HepG2 (cell line): ENCODE data around the gene RASL12. TPM values are rescaled to one million over a fixed set of nuclear protein-coding genes. Genes with fewer than 3 reads are reported as not detected.
A peak's percentile ranks its signal among the peaks of the same experiment; 100 is the strongest.

ENCODE experiments used
- FOSL2 ChIP-seq: sonication (generic); formaldehyde crosslinking; IDR thresholded peaks from 2 replicates; pipeline ENCODE4 v1.4.0; 2020; ENCODE audit warnings: missing genetic modification reagents
- FOXJ3 ChIP-seq: sonication (generic); formaldehyde crosslinking; IDR thresholded peaks from 2 replicates; pipeline ENCODE4 v1.4.0; 2020; ENCODE audit warnings: missing genetic modification reagents, mild to moderate bottlenecking, borderline replicate concordance
- ISX ChIP-seq: sonication (generic); formaldehyde crosslinking; conservative IDR thresholded peaks from 2 replicates; pipeline ENCODE4 v1.5.0; 2020; ENCODE audit warnings: missing genetic modification reagents
- KDM6A ChIP-seq: IDR thresholded peaks from 2 replicates; pipeline ENCODE4 v1.6.1; 2016; ENCODE audit warnings: low read depth
- LCORL ChIP-seq, 2 experiments: fragments of 450-650 bp in 1 of 2; sonication (generic) in 1 of 2; formaldehyde crosslinking in 1 of 2; IDR thresholded peaks; 2 replicates each; pipeline versions ENCODE4 v1.5.0 to v1.6.1; 2017 to 2020; ENCODE audit warnings: antibody characterized with exemption in 1 of 2, missing genetic modification reagents in 1 of 2
- MBD4 ChIP-seq: IDR thresholded peaks from 2 replicates; pipeline ENCODE4 v1.6.1; 2012; ENCODE audit warnings: low read length, inconsistent platforms, borderline replicate concordance
- MBNL3 ChIP-seq: fragments of 250-450 bp; sonication (Bioruptor Pico); conservative IDR thresholded peaks from 2 replicates; pipeline ENCODE4 v1.8.0; 2022; ENCODE audit warnings: mild to moderate bottlenecking, inconsistent platforms
- MED8 ChIP-seq: sonication (generic); formaldehyde crosslinking; IDR thresholded peaks from 2 replicates; pipeline ENCODE4 v1.8.1; 2023; ENCODE audit warnings: mild to moderate bottlenecking, missing genetic modification reagents; ENCODE audit not compliant: insufficient replicate concordance
- MLX ChIP-seq: IDR thresholded peaks from 2 replicates; pipeline ENCODE4 v1.6.1; 2016
- TAF1 ChIP-seq: sonication (generic); formaldehyde crosslinking; IDR thresholded peaks from 2 replicates; pipeline ENCODE4 v1.4.0; 2020; ENCODE audit warnings: missing genetic modification reagents
- YEATS4 ChIP-seq: sonication (generic); formaldehyde crosslinking; IDR thresholded peaks from 2 replicates; pipeline ENCODE4 v1.4.0; 2020; ENCODE audit warnings: missing genetic modification reagents, borderline replicate concordance
- ZNF83 ChIP-seq: sonication (generic); formaldehyde crosslinking; IDR thresholded peaks from 2 replicates; pipeline ENCODE4 v1.4.0; 2020; ENCODE audit warnings: missing genetic modification reagents, mild to moderate bottlenecking, borderline replicate concordance
- ZSCAN9 ChIP-seq: IDR thresholded peaks from 2 replicates; pipeline ENCODE4 v1.6.1; 2016; ENCODE audit warnings: borderline replicate concordance
- polyA plus RNA-seq, 8 experiments: library from polyadenylated mRNA; depleted of rRNA in 3 of 8; stranded (reverse) in 7 of 8; unstranded in 1 of 8; fragments of >200 nt; fragmentation: Illumina TruSeq in 4 of 8; extraction: Trizol in 4 of 8; gene quantifications; 2 replicates each; pipeline versions ENCODE4 v1.2.1 to v1.2.3, GENCODE V29; 2011 to 2016; ENCODE audit warnings: low read depth in 4 of 8, missing spikeins in 1 of 8, mixed read lengths in 1 of 8; ENCODE audit not compliant: insufficient read depth in 1 of 8
- total RNA-seq, 5 experiments: library from RNA; depleted of rRNA; stranded (reverse); fragments of >200 nt; fragmentation: Illumina TruSeq; extraction: Trizol; gene quantifications; 2 replicates each; pipeline ENCODE4 v1.2.3, GENCODE V29; 2016; ENCODE audit warnings: low read depth in 1 of 5
- TF ChIP-seq, protein P1 (sequence below): sonication (generic); formaldehyde crosslinking; IDR thresholded peaks from 2 replicates; pipeline ENCODE4 v1.5.0; 2020; ENCODE audit warnings: mild to moderate bottlenecking, missing genetic modification reagents, borderline replicate concordance
- TF ChIP-seq, protein P2 (sequence below): IDR thresholded peaks from 2 replicates; pipeline ENCODE4 v1.6.1; 2016; ENCODE audit warnings: low read depth, missing genetic modification reagents, missing compliant biosample characterization
- TF ChIP-seq, protein P3 (sequence below): sonication (generic); formaldehyde crosslinking; IDR thresholded peaks from 2 replicates; pipeline ENCODE4 v1.4.0; 2020; ENCODE audit warnings: mild to moderate bottlenecking, missing genetic modification reagents

Gene RASL12
- total and polyA plus RNA-seq, 2 of the 13 experiments (the other 11 are each of a cell fraction or from before 2014, with no cell fraction given), result 0.16 to 0.55 TPM

GRCh38 chr15:65056868-65057548 is 10.8 kb downstream of the RASL12 start (continued):
- TF ChIP-seq, protein P1, sequence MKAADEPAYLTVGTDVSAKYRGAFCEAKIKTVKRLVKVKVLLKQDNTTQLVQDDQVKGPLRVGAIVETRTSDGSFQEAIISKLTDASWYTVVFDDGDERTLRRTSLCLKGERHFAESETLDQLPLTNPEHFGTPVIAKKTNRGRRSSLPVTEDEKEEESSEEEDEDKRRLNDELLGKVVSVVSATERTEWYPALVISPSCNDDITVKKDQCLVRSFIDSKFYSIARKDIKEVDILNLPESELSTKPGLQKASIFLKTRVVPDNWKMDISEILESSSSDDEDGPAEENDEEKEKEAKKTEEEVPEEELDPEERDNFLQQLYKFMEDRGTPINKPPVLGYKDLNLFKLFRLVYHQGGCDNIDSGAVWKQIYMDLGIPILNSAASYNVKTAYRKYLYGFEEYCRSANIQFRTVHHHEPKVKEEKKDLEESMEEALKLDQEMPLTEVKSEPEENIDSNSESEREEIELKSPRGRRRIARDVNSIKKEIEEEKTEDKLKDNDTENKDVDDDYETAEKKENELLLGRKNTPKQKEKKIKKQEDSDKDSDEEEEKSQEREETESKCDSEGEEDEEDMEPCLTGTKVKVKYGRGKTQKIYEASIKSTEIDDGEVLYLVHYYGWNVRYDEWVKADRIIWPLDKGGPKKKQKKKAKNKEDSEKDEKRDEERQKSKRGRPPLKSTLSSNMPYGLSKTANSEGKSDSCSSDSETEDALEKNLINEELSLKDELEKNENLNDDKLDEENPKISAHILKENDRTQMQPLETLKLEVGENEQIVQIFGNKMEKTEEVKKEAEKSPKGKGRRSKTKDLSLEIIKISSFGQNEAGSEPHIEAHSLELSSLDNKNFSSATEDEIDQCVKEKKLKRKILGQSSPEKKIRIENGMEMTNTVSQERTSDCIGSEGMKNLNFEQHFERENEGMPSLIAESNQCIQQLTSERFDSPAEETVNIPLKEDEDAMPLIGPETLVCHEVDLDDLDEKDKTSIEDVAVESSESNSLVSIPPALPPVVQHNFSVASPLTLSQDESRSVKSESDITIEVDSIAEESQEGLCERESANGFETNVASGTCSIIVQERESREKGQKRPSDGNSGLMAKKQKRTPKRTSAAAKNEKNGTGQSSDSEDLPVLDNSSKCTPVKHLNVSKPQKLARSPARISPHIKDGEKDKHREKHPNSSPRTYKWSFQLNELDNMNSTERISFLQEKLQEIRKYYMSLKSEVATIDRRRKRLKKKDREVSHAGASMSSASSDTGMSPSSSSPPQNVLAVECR (CRISPR knock-in tag), result peak; percentile 56; the same call in 1 of the 2 replicates
- TF ChIP-seq FOSL2 (CRISPR knock-in tag), result peak; percentile 99
- TF ChIP-seq ISX, result no peak
- TF ChIP-seq FOXJ3 (CRISPR knock-in tag), result no peak
- peak; percentile 92 for TF ChIP-seq KDM6A
- TF ChIP-seq ZSCAN9 (CRISPR knock-in tag), result peak; percentile 89
- peak; percentile 52; the same call in 1 of the 2 replicates for TF ChIP-seq YEATS4 (CRISPR knock-in tag)
- no peak for TF ChIP-seq LCORL (IDR thresholded peaks at IDR 0.05)
- TF ChIP-seq LCORL (CRISPR knock-in tag; IDR thresholded peaks at IDR 0.05), result peak; percentile 84
- TF ChIP-seq TAF1, result no peak
- no peak for TF ChIP-seq ZNF83 (CRISPR knock-in tag)
- TF ChIP-seq MBD4, result no peak
- TF ChIP-seq, protein P2, sequence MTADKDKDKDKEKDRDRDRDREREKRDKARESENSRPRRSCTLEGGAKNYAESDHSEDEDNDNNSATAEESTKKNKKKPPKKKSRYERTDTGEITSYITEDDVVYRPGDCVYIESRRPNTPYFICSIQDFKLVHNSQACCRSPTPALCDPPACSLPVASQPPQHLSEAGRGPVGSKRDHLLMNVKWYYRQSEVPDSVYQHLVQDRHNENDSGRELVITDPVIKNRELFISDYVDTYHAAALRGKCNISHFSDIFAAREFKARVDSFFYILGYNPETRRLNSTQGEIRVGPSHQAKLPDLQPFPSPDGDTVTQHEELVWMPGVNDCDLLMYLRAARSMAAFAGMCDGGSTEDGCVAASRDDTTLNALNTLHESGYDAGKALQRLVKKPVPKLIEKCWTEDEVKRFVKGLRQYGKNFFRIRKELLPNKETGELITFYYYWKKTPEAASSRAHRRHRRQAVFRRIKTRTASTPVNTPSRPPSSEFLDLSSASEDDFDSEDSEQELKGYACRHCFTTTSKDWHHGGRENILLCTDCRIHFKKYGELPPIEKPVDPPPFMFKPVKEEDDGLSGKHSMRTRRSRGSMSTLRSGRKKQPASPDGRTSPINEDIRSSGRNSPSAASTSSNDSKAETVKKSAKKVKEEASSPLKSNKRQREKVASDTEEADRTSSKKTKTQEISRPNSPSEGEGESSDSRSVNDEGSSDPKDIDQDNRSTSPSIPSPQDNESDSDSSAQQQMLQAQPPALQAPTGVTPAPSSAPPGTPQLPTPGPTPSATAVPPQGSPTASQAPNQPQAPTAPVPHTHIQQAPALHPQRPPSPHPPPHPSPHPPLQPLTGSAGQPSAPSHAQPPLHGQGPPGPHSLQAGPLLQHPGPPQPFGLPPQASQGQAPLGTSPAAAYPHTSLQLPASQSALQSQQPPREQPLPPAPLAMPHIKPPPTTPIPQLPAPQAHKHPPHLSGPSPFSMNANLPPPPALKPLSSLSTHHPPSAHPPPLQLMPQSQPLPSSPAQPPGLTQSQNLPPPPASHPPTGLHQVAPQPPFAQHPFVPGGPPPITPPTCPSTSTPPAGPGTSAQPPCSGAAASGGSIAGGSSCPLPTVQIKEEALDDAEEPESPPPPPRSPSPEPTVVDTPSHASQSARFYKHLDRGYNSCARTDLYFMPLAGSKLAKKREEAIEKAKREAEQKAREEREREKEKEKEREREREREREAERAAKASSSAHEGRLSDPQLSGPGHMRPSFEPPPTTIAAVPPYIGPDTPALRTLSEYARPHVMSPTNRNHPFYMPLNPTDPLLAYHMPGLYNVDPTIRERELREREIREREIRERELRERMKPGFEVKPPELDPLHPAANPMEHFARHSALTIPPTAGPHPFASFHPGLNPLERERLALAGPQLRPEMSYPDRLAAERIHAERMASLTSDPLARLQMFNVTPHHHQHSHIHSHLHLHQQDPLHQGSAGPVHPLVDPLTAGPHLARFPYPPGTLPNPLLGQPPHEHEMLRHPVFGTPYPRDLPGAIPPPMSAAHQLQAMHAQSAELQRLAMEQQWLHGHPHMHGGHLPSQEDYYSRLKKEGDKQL (CRISPR knock-in tag), result peak; percentile 69; the same call in 1 of the 2 replicates
- TF ChIP-seq, protein P3, sequence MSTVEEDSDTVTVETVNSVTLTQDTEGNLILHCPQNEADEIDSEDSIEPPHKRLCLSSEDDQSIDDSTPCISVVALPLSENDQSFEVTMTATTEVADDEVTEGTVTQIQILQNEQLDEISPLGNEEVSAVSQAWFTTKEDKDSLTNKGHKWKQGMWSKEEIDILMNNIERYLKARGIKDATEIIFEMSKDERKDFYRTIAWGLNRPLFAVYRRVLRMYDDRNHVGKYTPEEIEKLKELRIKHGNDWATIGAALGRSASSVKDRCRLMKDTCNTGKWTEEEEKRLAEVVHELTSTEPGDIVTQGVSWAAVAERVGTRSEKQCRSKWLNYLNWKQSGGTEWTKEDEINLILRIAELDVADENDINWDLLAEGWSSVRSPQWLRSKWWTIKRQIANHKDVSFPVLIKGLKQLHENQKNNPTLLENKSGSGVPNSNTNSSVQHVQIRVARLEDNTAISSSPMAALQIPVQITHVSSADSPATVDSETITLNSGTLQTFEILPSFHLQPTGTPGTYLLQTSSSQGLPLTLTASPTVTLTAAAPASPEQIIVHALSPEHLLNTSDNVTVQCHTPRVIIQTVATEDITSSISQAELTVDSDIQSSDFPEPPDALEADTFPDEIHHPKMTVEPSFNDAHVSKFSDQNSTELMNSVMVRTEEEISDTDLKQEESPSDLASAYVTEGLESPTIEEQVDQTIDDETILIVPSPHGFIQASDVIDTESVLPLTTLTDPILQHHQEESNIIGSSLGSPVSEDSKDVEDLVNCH (CRISPR knock-in tag), result no peak
- TF ChIP-seq MLX (CRISPR knock-in tag), result peak; percentile 62; the same call in 1 of the 2 replicates
- TF ChIP-seq MED8 (CRISPR knock-in tag), result no peak
- no peak for TF ChIP-seq MBNL3
